HuH-7.5 (cell line): ENCODE results near the gene INCENP.
"Not testable (repeated sequence)": the region's sequence is repeated elsewhere in the genome, so short reads cannot be mapped to it uniquely, and the experiment has no call there.

Experiments used
- DNase-seq: peaks from one replicate; pipeline ENCODE4 v3.0.0; 2011; ENCODE audit warnings: low spot score

INCENP gene

GRCh38 chr11:62171261-62171723 lies 47.5 kb downstream of the INCENP start:
- peak; percentile 42 for DNase-seq

DNA sequence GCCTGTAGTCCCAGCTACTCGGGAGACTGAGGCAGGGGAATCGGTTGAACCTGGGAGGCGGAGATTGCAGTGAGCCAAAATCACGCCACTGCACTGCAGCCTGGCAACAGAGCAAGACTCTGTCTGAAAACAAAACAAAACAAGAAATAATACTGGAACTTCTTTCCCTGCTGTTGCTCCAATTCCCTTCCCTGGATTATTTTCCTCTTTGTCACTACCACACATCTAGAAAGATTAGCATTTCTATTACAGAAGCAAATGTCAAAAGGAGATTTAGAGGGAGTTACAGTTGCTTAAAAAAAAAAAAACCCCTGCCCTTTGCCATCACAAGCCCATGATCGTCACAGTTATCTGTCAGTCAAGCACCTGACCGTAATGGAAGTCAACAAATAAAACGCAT lies 48.5 kb downstream of the INCENP start:
- DNase-seq, result no peak

DNA sequence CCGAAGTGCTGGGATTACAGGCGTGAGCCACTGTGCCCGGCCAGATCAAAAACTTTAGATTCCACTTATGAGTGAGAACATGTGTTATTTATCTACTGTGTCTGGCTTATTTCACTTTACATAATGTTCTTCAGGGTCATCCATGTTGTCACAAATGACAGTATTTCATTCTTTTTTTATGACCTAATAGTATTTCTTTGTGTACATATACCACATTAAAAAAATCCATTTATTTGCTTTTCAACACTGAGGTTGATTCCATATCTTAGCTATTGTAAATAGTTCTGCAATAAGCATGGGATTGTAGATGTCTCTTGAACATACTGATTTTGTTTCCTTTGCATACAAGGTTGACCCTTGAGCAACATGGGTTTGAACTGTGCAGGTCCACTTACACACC lies 53.0 kb downstream of the INCENP start:
- DNase-seq, result no peak

DNA sequence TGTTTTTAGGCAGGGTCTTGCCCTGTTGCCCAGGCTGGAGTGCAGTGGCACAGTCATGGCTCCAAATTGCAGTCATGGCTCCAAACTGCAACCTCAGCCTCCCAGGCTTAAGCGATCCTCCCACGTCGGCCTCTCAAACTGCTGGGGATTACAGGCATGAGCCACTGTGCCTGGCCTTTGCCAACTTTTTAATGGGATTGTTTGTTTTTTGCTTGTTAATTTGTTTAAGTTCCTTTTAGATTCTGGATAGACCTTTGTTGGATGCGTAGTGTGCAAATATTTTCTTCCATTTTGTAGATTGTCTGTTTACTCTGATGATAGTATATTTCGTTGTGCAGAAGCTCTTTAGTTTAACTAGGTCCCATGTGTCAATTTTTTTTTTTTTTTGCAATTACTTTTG lies 56.2 kb downstream of the INCENP start:
- no peak for DNase-seq

DNA sequence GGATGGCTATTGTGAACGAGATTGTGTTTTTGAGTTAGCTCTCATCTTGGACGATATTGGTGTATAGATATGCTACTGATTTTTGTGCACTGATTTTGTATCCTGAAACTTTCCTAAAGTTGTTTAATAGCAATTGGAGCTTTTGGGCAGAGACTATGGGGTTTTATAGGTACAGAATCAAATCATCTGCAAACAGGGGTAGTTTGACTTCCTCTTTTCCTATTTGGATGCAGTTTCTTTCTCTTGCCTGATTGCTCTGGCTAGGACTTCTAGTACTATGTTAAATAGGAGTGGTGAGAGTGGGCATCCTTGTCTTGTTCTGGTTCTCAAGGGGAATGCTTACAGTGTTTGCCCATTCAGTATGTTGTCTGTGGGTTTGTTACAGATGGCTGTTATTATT lies 57.3 kb downstream of the INCENP start:
- no peak for DNase-seq

GRCh38 chr11:62182147-62182891 lies 58.5 kb downstream of the INCENP start:
- DNase-seq, result no peak

DNA sequence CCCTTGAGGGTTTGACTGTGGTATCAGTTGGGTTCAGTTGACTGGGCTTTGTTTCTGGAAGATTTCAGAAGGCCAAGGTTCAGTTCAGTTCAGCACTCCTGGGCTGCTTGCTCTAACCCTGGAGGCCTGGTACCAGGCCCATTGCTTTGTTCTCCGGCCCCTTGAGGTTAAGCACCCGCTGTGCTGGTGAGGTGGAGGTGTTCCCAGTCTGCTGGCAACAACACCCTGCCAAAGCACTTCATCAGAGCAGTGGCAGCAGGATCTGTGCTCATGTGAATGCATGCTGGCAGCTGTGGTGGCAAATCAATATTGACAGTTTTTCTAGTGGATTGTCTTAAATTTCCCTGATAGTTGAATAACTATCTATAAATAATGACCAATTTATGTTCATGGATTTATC lies 62.4 kb downstream of the INCENP start:
- DNase-seq, result no peak

GRCh38 chr11:62190011-62190410 lies 66.2 kb downstream of the INCENP start, which contains the start of gene SCGB1D1:
Gene SCGB1D1, plus strand, starts transcription at chr11:62190216. Its CDS starts 69 bp downstream, at chr11:62190285.
- no peak for DNase-seq

DNA sequence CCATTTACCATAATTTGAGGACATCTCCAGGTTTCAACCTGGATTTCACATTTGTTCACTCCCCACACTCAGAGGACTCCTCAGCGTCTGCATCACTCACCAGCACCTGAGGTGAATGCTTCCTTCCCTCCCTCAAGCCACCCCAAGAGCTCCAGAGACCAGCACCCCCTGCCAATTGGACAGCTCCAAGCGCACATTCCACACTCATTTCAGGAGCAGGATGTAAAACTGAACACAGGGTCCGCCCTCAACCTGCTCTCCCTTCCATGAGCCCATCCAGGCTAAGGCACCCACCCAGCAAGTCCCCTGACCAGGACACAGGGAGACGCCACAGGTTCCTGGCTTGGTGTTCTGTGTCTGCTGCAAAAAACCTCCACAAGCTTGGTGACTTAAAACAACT lies 70.1 kb downstream of the INCENP start:
- DNase-seq, result no peak

DNA sequence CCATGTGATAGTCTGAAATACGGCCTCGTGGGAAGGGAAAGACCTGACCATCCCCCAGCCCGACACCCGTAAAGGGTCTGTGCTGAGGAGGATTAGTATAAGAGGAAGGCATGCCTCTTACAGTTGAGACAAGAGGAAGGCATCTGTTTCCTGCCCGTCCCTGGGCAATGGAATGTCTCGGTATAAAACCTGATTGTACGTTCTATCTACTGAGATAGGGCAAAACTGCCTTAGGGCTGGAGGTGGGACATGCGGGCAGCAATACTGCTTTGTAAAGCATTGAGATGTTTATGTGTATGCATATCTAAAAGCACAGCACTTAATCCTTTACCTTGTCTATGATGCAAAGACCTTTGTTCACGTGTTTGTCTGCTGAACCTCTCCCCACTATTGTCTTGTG lies 71.2 kb downstream of the INCENP start:
- DNase-seq, result not testable (repeated sequence)

DNA sequence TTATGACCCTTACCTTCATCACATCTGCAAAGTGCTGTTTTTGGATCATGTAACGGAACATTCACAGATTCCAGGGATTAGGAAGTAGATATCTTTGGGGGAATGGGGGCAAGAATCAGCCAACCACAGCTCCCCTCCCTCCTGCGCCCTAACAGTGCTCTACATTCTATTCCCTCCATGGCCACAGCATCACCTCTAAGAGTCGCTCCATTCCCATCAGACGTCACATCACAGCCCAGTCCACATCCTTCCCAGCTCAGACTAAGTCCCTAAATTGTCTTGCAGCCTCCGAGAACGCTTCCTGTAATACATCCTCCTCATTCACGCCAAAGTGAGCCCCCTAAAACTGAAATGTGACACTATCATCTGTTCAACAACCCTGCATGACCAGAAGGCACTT lies 72.1 kb downstream of the INCENP start:
- no peak for DNase-seq

DNA sequence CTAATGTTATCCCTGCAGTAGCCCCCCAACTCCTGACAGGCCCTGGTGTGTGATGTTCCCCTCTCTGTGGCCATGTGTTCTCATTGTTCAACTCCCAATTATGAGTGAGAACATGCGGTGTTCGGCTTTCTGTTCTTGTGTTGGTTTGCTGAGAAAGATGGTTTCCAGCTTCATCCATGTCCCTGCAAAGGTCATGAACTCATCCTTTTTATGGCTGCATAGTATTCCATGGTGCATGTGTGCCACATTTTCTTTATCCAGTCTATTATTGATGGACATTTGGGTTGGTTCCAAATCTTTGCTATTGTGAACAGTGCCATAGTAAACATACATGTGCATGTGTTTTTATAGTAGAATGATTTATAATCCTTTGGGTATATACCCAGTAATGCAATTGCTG lies 73.6 kb downstream of the INCENP start:
- not testable (repeated sequence) for DNase-seq

GRCh38 chr11:62201376-62201775 lies 77.6 kb downstream of the INCENP start:
- DNase-seq, result no peak
